NT2/D1 (cell line): ENCODE data around the gene PIGN.

ENCODE experiments used
- DNase-seq: peaks from one replicate; pipeline ENCODE4 v3.0.0-alpha.2; 2011; ENCODE audit warnings: low read depth, low spot score
- H3K27me3 ChIP-seq: 2 replicates; pipeline ENCODE4 v1.6.0; 2011; ENCODE audit warnings: mild to moderate bottlenecking; ENCODE audit not compliant: insufficient read length, insufficient read depth
- H3K36me3 ChIP-seq: 2 replicates; pipeline ENCODE4 v1.6.1; 2011; ENCODE audit warnings: mild to moderate bottlenecking, low read length, mixed read lengths; ENCODE audit not compliant: insufficient read depth, insufficient read length
- H3K4me1 ChIP-seq: 2 replicates; pipeline ENCODE4 v1.5.1; 2011; ENCODE audit not compliant: insufficient read depth, insufficient read length
- H3K4me3 ChIP-seq: 2 replicates; pipeline ENCODE4 v1.5.1; 2011; ENCODE audit warnings: low read depth; ENCODE audit not compliant: insufficient read length
- H3K9ac ChIP-seq: 2 replicates; pipeline ENCODE4 v1.6.0; 2011; ENCODE audit warnings: low read depth; ENCODE audit not compliant: insufficient read length
- H3K9me3 ChIP-seq: 2 replicates; pipeline ENCODE4 v1.5.1; 2011; ENCODE audit warnings: mild to moderate bottlenecking, low read length; ENCODE audit not compliant: insufficient read depth
- SUZ12 ChIP-seq: IDR thresholded peaks from 2 replicates; pipeline ENCODE4 v1.6.1; 2011; ENCODE audit not compliant: insufficient read length, insufficient read depth; ENCODE audit errors: extremely low read depth
- YY1 ChIP-seq: IDR thresholded peaks from 2 replicates; pipeline ENCODE4 v1.6.1; 2011; ENCODE audit not compliant: insufficient read length, insufficient read depth
- ZNF274 ChIP-seq: IDR thresholded peaks from 2 replicates; pipeline ENCODE4 v1.6.1; 2011; ENCODE audit warnings: mild to moderate bottlenecking, low read depth, low read length

PIGN gene

GRCh38 chr18:62089174-62089573, 97.7 kb downstream of the PIGN start:
- Histone ChIP-seq H3K36me3 (no peaks in the 10 kb centered on the region), H3K4me1 (no peaks in the 10 kb centered on the region), H3K4me3 (no peak overlapping the region), H3K9ac (no peak overlapping the region), H3K9me3 (no peaks in the 10 kb centered on the region), H3K27me3 (no peaks in the 10 kb centered on the region)
- TF ChIP-seq ZNF274 (no peak), SUZ12 (no peak), YY1 (no peak)
- no peak for DNase-seq

- Histone ChIP-seq H3K4me1 (no peaks in the 10 kb centered on the region), H3K9ac (no peak overlapping the region), H3K9me3 (no peaks in the 10 kb centered on the region), H3K4me3 (no peak overlapping the region), H3K36me3 (no peaks in the 10 kb centered on the region), H3K27me3 (no peaks in the 10 kb centered on the region)
- no peak for DNase-seq
- TF ChIP-seq ZNF274 (no peak), YY1 (no peak), SUZ12 (no peak)
Measured at GRCh38 chr18:62088156-62088555, 98.7 kb downstream of the PIGN start.

- Histone ChIP-seq H3K36me3 (no peaks in the 10 kb centered on the region), H3K4me1 (no peaks in the 10 kb centered on the region), H3K4me3 (no peak overlapping the region), H3K9me3 (no peaks in the 10 kb centered on the region), H3K27me3 (no peaks in the 10 kb centered on the region), H3K9ac (no peak overlapping the region)
- DNase-seq = no peak
- no peak for TF ChIP-seq YY1
- TF ChIP-seq ZNF274 = no peak
- TF ChIP-seq SUZ12 = no peak
Measured at GRCh38 chr18:62085756-62086155, 101.1 kb downstream of the PIGN start.

- TF ChIP-seq SUZ12 = no peak
- no peak for TF ChIP-seq ZNF274
- no peak for TF ChIP-seq YY1
- no peak overlapping the region for H3K9ac ChIP-seq
- H3K36me3 ChIP-seq = no peaks in the 10 kb centered on the region
- DNase-seq = no peak
- H3K4me3 ChIP-seq = no peak overlapping the region
- H3K27me3 ChIP-seq = no peaks in the 10 kb centered on the region
- no peaks in the 10 kb centered on the region for H3K9me3 ChIP-seq
- H3K4me1 ChIP-seq = no peaks in the 10 kb centered on the region
Measured at GRCh38 chr18:62081761-62082294, 105.0 kb downstream of the PIGN start.

GRCh38 chr18:62081248-62081647, 105.6 kb downstream of the PIGN start:
- no peak overlapping the region for H3K9ac ChIP-seq
- no peaks in the 10 kb centered on the region for H3K36me3 ChIP-seq
- H3K4me1 ChIP-seq = no peaks in the 10 kb centered on the region
- H3K27me3 ChIP-seq = no peaks in the 10 kb centered on the region
- no peak for DNase-seq
- H3K4me3 ChIP-seq = no peak overlapping the region
- H3K9me3 ChIP-seq = no peaks in the 10 kb centered on the region
- TF ChIP-seq YY1 (no peak), SUZ12 (no peak)

- Histone ChIP-seq H3K9ac (no peak overlapping the region), H3K4me1 (no peaks in the 10 kb centered on the region), H3K27me3 (no peaks in the 10 kb centered on the region), H3K36me3 (no peaks in the 10 kb centered on the region), H3K4me3 (no peak overlapping the region), H3K9me3 (no peaks in the 10 kb centered on the region)
- DNase-seq = no peak
- TF ChIP-seq ZNF274 = no peak
- no peak for TF ChIP-seq YY1
- TF ChIP-seq SUZ12 = no peak
Measured at GRCh38 chr18:62080172-62080900, 106.5 kb downstream of the PIGN start.

GRCh38 chr18:62073461-62074281, 113.2 kb downstream of the PIGN start:
- Histone ChIP-seq H3K4me1 (no peaks in the 10 kb centered on the region), H3K4me3 (no peak overlapping the region), H3K27me3 (no peaks in the 10 kb centered on the region), H3K9ac (no peak overlapping the region), H3K9me3 (no peaks in the 10 kb centered on the region), H3K36me3 (no peaks in the 10 kb centered on the region)
- DNase-seq = no peak
- TF ChIP-seq YY1 = no peak
- TF ChIP-seq SUZ12 = no peak
- TF ChIP-seq ZNF274 = no peak
